Measurements from ENCODE around the gene HSPA4.
"Not testable (repeated sequence)": the region's sequence is repeated elsewhere in the genome, so short reads cannot be mapped to it uniquely, and the experiment has no call there.

HSPA4 gene

DNA sequence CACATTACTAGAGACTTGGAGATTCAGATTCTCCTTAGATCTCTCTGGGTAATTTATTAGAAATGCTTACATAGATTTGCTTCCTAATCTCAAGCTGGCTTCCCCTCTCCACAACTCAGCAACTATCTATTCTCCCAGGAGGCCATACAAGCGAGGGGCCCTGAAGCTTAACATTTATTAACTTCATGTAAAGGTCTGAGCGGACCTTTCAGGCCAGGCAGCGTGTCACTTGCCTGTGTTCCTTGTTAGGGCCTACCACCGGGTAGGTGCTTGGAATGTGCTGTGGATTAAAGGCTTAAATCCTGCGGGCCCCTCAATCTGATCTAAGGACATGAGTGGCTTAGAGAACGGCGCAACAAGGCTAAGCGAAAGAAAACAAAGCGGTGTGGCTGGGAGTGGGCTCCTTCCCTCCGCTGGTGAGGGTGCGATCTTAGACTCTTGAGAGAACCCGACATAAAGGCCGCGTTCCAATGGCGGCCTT is 712 bp upstream of the HSPA4 start:
- DNase-seq = no peak

DNA sequence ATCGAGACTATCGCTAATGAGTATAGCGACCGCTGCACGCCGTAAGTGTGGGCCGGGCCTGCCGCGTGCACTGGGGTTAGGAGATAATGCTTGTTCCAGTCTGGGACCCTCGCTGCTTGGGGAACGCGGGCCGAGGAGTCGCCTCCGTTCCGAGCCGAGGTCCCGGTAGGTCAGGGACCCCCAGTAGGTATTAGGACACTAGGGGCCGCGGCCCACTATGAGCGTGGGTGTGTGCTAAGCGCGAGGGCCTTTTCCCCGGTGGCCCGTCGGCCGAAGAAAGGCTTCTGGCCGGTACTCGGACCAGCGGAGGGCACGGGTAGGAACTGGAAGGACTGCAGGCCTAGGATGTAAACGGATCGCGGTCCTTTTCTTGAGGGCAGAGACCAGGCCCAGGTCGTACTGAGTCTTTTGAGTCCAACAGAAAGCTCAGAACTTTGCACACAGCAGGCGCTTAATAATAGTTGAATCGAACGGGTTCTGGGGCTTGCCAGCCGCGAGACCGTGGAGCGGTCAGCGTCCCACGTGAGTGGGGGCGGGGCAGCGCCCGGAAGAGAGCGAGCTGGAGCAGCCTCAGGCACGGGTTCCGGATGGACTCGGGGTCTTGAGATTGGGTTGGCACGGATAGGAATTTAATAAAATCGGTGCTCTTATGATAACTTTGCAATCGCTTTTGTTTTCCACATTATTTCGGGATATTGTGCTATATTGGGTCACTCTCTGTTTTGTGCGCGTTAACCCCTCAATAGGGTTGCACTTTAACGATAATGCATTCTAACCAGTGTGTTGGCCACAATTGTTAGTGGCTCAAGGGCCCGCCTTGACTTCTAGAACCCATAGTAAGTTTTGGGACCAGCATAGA is 733 bp downstream of the HSPA4 start:
- DNase-seq = peak; percentile 9

DNA sequence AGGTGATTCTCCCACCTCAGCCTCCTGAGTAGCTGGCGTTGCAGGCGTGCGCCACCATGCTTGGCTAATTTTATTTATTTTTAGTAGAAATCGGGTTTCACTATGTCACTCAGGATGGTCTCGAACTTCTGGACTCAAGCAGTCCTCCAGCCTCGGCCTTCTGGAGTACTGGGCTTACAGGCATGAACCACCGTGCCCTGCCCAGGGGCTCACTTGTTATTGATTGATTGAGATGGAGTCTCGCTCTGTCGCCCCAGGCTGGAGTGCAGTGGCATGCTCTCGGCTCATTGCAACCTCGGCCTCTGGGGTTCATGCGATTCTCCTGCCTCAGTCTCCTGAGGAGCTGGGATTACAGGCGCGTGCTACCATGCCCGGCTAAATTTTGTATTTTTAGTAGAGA is 1.6 kb downstream of the HSPA4 start:
- DNase-seq = no peak

DNA sequence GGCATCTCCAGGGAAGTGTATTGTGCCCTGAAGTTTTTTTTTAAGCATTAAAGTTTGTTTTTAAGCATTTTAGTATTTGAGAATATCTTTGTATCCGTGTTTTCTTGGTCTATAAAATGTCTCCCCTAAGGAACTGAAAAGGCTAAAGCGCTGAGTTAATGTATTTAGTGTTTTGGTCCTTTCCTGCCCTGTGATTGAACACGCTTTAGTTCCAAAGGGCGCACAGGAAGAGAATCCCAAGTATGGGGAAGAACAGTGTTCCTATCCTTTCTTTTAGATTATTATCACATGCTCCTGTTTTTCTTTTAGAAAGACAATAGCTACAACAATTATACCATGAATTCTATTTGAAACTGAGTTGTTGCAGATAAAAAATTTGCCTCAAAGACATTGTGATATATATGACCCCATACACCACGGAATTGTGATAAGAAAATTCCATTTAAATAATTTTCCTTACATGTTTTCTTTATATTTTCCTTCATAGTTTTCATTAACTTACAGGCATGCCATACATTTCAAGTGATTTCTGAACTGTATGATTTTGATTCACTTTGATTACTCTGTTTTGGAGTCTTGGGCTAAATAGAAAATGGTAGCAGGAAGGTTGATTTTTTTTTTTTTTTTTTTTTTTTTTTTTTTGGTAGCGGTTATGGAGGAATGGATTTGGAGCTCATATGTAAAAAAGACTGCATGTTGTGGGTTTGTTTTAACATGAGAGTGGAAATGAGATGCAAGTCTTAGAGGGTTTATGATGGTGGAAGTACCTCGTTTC is 3.1 kb downstream of the HSPA4 start:
- no peak for DNase-seq

DNA sequence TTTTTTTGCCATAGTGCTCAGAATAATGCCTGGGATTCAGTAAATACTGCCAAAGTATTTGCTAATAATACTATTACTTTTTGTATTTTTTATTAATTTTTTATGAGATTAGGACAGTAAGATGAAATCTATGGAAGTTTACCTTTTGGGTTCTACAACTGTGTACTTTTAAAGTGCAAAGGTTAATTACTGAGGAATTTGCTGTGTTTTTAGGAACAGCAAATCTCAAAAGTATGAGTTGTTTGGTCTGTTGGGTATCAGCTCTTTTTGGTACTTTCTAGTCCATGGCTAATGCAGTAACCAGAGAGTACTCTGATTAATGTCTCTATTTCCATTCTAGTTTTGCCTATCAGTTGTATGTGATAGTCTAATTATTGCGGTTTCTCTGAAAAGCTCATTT is 5.1 kb downstream of the HSPA4 start:
- DNase-seq = no peak

DNA sequence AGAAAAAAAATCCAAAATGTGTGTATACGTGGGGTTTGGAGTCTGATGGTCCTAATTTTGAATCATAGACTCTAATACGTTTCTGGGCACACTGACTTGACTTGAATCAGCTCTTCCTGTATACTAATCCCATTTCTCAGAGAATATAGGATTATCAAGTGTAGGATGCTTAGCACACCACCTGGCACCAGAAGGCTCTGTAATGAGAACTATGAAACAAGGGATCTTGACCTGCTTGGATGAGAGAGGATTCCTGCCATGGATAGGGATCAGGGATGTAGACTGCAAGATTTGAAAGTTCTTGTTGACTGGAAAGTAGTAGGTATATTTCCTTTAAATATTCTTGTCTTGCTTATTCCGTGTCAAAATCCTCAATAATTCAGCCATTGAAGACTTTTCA is 7.8 kb downstream of the HSPA4 start:
- DNase-seq = no peak

DNA sequence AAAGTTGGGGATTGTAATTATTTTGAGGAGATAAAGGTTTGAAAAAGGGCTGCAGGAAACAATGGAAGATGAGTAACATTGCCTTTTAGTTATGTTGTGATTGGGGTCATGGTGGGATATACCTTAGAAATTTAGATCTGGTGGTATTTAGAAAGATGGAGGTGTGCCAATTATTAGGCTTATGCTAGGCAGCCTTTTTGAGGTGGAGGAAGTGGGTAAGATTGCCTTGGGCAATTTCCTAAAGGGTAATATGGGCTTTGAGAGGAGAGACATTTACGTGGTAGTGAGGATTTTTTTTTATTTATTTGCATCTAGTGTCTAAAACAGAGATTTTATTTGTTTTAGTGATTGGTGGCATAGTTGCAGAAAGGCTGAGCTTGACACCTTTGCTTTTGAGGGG is 10.5 kb downstream of the HSPA4 start:
- DNase-seq = no peak

DNA sequence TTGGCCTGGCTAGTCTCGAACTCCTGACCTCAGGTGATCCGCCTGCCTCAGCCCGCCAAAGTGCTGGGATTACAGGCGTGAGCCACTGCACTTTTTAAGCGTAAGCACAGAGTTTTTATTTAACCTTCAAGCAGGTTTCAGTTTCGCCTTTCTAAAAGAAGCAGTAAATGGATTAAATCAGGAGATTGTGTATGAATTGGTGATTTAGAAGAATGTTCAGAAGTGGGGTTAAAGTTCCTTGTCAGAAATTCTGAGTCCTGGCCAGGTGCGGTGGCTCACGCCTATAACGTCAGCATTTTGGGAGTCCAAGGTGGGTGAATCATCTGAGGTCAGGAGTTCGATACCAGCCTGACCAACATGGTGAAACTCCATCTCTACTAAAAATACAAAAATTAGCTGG is 12.2 kb downstream of the HSPA4 start:
- DNase-seq = no peak

DNA sequence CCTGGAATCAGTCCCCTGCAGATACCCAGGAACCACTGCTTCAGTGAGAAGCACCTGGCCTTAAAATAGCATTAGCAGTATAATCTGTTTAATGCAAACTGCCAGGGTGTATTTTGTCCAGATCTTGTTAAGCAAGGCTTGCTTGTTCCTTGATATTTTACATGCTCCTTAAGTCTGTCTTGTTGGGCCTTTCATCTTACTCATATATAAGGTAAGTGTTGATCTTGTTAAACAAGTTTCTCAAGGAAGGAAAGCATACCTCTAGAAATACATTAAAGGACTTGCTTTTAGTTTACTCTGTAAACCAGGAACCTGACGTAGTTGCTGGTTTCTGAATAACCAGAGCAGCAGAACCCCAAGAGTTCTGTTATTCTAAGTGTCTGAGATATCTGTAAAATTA is 13.7 kb downstream of the HSPA4 start:
- no peak for DNase-seq

DNA sequence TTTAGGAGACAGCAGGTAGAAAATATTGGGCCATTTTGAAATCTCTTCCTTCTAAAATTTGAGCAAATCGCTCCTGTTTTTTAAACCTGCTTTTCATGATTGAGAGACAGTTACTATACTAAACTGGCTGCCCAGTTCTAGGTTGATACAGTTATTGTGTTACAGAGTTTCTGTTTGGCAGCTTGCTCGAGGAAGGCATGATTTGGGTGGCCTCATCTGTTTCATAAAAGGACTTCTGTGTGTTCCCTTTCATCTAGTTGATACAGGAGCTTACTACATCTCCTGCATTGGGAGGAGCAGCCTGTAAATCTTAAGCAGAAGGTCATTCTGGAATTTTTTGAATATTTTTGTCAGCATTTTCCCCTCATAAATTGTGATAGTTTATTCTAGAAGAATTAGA is 14.2 kb downstream of the HSPA4 start:
- DNase-seq = no peak

DNA sequence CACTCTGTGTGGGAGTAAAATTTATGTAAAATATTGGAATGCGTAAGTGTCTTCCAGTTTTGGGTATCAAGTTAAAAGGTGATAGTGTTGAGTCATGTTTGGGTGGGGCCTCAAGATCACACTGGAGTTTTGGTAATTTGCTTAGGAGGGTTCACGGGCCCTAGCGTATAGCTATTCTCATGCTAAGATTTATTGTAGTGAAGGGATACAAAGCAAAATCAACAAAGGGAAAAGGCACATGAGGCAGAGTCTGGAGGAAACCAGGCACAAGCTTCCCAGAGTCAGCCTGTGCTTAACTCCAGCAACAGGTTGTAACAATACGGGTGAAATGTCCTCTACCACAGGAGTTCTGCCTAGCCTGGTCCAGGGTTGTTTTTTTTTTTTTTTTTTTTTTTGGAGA is 20.2 kb downstream of the HSPA4 start:
- DNase-seq = no peak

DNA sequence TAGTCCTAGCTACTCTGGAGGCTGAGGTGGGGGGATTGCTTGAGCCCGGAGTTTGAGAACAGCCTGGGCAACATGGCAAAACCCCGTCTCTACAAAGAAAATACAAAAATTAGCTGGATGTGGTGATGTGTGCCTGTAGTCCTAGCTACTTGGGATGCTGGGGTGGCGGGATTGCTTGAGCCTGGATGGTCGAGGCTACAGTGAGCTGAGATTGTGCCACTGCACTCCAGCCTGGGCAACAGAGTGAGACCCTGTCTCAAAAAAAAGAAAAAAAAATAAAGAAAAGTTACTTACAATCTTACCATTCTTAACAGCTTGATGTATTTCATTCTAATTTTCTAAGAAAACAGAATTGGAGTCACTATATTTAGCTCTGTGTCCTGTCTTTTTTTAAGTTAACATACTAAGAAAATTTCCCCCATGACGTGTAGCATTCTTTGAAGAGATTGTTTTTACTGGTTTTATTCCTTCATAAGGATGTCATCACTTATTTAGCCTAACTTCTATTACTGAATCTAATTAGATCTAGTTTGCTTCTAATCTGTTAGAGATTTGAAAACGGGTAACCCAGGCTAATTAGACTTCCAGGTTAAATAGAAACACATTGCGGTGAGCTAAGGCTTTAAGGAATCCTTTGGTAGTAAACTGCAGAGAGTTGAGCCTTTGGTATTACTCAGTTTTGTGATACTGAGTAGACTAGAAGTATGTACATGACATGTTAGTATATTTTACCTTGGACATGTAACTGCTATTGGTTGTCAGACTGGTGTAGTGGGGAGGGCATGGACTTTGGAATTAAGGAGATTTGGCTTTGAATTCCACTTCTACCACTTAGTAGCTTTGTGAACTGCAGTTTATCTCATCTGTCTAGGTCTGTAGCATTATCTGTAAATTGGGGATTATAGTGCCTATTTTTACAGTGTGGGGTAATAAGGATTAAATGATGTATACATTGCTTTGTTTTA is 24.0 kb downstream of the HSPA4 start:
- no peak for DNase-seq

DNA sequence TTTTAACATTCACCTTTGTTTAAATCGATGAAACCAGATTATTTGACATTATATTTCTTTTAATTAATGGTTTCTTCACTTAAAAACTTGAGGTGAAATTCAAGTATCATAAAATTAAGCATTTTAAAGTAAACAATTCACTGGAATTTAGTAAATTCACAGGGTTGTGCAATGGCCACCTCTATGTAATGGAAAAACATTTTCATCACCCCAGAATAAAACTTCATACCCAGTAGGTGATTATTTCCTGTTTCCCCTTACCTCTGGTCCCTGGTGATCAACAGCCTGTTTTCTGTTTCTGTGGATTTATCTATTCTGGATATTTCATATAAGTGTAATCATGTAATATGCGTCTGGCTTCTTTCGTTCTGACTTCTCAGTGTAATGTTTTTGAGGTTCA is 27.2 kb downstream of the HSPA4 start:
- DNase-seq = no peak

DNA sequence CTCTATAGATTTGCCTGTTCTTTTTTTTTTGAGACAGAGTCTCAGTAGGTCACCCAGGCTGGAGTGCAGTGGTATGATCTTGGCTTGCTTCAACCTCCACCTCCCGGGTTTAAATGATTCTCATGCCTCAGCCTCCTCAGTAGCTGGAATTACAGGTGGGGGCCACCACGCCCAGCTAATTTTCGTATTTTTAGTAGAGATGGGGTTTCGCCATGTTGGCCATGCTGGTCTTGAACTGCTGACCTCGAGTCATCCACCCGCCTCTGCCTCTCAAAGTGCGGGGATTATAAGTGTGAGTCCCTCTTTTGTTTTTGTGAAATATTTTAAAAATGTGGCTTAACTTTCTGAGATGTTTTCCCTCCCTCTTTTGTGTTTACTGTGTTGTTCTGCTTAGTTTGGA is 29.2 kb downstream of the HSPA4 start:
- no peak for DNase-seq

DNA sequence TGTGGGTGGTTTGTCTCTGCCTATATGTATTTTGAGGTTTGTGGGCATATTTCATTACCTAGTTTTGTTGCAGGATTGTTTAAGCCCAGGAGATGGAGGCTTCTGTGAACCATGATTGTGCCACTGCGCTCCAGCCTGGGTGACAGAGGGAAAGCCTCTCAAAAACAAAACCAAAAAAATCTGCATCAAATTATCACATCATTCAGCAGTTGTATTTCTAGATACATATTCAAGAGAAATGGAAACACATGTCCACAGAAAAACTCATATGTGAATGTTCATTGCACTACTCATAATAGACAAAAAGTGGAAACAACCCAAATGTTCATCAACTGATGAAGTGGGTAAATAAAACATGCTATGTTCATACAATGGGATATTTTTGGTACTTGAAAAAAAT is 29.9 kb downstream of the HSPA4 start:
- no peak for DNase-seq

DNA sequence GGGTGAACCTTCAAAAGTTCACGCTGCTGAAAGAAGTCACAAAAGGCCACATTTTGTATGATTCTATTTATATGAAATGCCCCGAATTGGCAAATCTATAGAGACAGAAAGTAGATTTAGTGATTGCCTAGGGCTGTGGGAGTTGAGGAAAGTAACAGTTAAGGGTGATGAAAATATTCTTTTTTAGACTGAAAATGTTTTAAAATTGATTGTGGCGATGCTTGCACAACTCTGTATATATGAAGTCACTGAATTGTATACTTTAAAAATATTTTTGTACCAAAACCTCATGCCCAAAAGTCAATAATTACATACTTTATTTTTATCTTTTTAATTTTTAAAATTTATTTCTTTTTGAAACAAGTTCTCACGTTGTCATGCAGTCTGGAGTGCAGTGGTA is 30.3 kb downstream of the HSPA4 start:
- DNase-seq = no peak

DNA sequence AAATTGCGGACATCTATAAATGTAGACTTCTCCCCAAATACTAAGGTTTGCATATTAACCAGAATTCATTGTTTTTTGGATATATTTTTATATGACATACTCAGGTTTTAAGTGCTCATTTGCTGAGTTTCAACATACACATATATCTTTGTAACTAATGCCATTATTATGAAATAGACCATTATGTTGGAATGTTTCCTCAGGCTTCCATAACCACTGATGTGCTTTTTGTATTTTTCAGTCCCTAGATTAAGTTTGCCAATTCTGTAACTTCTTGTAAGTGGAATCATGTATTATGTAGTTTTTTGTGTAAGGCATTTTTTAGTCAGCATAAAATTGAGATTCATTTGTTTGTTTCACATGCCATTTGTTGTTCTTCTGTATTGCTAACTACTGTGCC is 32.1 kb downstream of the HSPA4 start:
- no peak for DNase-seq

DNA sequence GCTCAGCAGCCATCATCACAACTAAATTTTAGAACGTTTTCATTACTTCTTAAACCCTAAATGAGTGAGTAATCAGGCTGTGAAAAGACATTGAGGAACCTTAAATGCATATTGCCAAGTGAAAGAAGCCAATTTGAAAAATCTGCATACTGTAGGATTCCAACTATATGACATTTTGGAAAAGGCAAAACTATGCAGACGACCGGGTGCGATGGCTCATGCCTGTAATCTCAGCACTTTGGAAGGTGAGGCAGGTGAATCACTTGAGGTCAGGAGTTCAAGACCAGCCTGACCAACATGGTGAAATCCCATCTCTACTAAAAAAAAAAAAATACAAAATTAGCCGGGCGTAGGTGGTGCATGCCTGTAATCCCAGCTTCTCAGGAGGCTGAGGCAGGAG is 33.4 kb downstream of the HSPA4 start:
- not testable (repeated sequence) for DNase-seq

DNA sequence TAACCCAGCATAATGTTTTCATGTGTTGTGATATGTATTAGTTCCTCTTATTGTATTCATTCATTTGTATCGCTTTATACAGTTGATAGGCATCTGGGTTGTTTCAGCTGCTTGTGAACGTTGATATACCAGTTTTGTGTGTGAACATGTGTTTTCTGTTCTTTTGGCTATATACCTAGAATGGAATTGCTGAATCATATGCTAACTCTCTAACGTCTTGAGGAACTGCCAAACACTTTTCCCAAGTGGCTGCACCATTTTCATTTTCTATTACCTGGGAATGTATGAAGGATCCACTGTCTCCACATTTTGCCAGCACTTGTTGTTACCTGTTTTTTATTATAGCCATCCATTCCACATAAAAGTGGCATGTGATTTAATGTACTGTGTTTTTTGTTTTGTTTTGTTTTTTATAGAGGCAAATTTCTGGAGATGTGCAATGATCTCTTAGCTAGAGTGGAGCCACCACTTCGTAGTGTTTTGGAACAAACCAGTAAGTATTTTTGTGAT is 34.6 kb downstream of the HSPA4 start:
- no peak for DNase-seq

DNA sequence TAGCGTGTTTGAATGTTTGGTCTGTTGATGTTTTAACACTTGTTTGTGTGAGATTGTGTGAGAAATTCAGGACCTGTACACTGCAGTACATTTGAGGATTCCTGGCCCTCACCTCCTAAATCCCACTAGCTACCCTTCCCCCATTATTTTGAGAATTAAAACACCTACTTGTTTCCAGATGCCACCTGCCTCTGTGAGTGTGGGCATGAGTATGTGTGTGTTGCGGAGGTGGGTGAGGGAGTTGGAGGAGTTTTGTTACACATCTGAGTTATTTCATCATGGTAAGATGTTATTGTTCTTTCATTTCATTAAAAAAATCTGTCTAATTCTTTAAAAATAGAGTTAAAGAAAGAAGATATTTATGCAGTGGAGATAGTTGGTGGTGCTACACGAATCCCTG is 36.3 kb downstream of the HSPA4 start:
- no peak for DNase-seq

DNA sequence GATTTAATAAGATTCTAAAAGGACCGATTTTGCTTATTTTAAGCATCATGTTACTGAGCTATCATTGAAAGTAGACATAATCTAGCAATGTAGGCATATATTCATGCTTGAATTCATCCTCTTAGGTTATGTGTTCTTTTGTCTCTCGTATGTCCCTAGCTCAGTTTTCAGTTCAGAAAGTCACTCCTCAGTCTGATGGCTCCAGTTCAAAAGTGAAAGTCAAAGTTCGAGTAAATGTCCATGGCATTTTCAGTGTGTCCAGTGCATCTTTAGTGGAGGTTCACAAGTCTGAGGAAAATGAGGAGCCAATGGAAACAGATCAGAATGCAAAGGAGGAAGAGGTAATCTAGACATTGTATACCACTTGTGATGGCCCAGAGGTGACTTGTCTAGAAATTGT is 39.2 kb downstream of the HSPA4 start:
- DNase-seq = no peak

DNA sequence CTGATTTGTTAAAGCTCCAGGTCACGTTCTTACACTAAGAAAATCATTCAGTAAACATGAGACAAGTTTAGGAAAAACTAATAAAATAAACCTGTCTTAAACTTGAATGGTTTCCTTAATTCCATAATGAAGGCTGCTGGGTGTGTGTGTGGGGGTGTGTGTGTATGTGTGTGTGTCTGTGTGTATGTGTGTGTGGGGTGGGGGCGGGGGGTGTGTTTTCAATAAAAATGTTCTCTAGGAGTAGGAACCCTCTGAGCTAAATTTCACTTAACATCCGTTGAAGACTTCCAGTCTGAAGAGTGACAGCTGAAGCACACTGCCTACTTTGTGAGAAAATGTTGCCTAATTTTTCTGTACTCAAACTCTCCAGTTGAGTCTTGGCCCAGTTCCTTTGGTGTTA is 54.5 kb downstream of the HSPA4 start:
- DNase-seq = no peak
